ENCODE results near the gene GPSM3. TPM values are rescaled to one million over a fixed set of nuclear protein-coding genes. Genes with fewer than 3 reads are reported as not detected.

GPSM3 gene
- total RNA-seq, 1 donor = 1.1 TPM

- Histone ChIP-seq H3K27me3 (ENCODE audit: insufficient read depth, low read length) (peaks cover 39% of the 10 kb centered on the region), H3K4me3 (ENCODE audit: insufficient read depth, low read length) (peak overlapping the region; percentile 52), H3K27ac (ENCODE audit: low read depth, low read length) (no peak overlapping the region), H3K79me2 (ENCODE audit: insufficient read depth, low read length) (peaks cover 2% of the 10 kb centered on the region), H2AFZ (ENCODE audit: low read length) (no peak overlapping the region), H4K20me1 (ENCODE audit: insufficient read depth, low read length) (no peaks in the 10 kb centered on the region), H3K4me1 (ENCODE audit: insufficient read depth, low read length) (peaks cover 15% of the 10 kb centered on the region), H3K9me3 (ENCODE audit: low read depth, low read length) (no peaks in the 10 kb centered on the region), H3K36me3 (ENCODE audit: insufficient read depth, low read length) (no peaks in the 10 kb centered on the region), H3K4me2 (ENCODE audit: insufficient read depth, low read length) (peak overlapping the region; percentile 43)
- DNase-seq (ENCODE audit: insufficient read length, low spot score, missing footprints) = no peak
- no peak for TF ChIP-seq CTCF (IDR thresholded peaks at IDR 0.05; ENCODE audit: extremely low read depth, low read depth, low read length)
Observed at GRCh38 chr6:32149092-32149755, 43.2 kb downstream of the GPSM3 start.

- Histone ChIP-seq H3K27me3 (ENCODE audit: insufficient read depth, low read length) (peaks cover 39% of the 10 kb centered on the region), H4K20me1 (ENCODE audit: insufficient read depth, low read length) (no peaks in the 10 kb centered on the region), H3K9me3 (ENCODE audit: low read depth, low read length) (no peaks in the 10 kb centered on the region), H3K4me2 (ENCODE audit: insufficient read depth, low read length) (peak overlapping the region; percentile 43), H3K27ac (ENCODE audit: low read depth, low read length) (no peak overlapping the region), H2AFZ (ENCODE audit: low read length) (no peak overlapping the region), H3K79me2 (ENCODE audit: insufficient read depth, low read length) (no peaks in the 10 kb centered on the region), H3K4me1 (ENCODE audit: insufficient read depth, low read length) (peaks cover 15% of the 10 kb centered on the region), H3K36me3 (ENCODE audit: insufficient read depth, low read length) (no peaks in the 10 kb centered on the region), H3K4me3 (ENCODE audit: insufficient read depth, low read length) (peak overlapping the region; percentile 52)
- peak; percentile 62 for DNase-seq (ENCODE audit: insufficient read length, low spot score, missing footprints)
- TF ChIP-seq CTCF (IDR thresholded peaks at IDR 0.05; ENCODE audit: extremely low read depth, low read depth, low read length) = no peak
Observed at GRCh38 chr6:32148289-32149091, 44.0 kb downstream of the GPSM3 start.

GRCh38 chr6:32147401-32148132 lies 44.9 kb downstream of the GPSM3 start:
- Histone ChIP-seq H3K79me2 (ENCODE audit: insufficient read depth, low read length) (no peaks in the 10 kb centered on the region), H3K4me1 (ENCODE audit: insufficient read depth, low read length) (peaks cover 7% of the 10 kb centered on the region), H3K9me3 (ENCODE audit: low read depth, low read length) (no peaks in the 10 kb centered on the region), H2AFZ (ENCODE audit: low read length) (no peak overlapping the region), H3K4me2 (ENCODE audit: insufficient read depth, low read length) (no peak overlapping the region), H3K27ac (ENCODE audit: low read depth, low read length) (no peak overlapping the region), H4K20me1 (ENCODE audit: insufficient read depth, low read length) (no peaks in the 10 kb centered on the region), H3K4me3 (ENCODE audit: insufficient read depth, low read length) (no peak overlapping the region), H3K27me3 (ENCODE audit: insufficient read depth, low read length) (peaks cover 39% of the 10 kb centered on the region), H3K36me3 (ENCODE audit: insufficient read depth, low read length) (no peaks in the 10 kb centered on the region)
- no peak for TF ChIP-seq CTCF (IDR thresholded peaks at IDR 0.05; ENCODE audit: extremely low read depth, low read depth, low read length)
- no peak for DNase-seq (ENCODE audit: insufficient read length, low spot score, missing footprints)
